Measurements from ENCODE around the gene CRYL1.

CRYL1 gene

GRCh38 chr13:20394169-20394501 is 131.5 kb downstream of the CRYL1 start:
- no peak for DNase-seq

GRCh38 chr13:20393273-20394168 is 132.1 kb downstream of the CRYL1 start:
- no peak for DNase-seq

DNA sequence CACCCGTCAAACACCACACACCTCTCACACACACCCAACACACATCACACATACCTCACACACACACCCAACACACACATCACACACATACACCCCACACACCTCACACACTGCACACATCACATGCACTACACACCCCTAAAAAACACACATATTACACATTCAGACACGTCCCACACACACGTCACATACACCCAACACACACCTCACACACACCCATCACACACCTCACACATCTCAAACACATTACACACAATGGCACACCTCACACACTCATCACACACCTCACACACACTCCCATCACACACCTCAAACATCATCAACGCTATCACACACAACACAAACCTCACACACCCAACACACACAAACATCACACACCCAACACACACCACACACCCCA is 133.1 kb downstream of the CRYL1 start:
- peak; percentile 18 for DNase-seq

DNA sequence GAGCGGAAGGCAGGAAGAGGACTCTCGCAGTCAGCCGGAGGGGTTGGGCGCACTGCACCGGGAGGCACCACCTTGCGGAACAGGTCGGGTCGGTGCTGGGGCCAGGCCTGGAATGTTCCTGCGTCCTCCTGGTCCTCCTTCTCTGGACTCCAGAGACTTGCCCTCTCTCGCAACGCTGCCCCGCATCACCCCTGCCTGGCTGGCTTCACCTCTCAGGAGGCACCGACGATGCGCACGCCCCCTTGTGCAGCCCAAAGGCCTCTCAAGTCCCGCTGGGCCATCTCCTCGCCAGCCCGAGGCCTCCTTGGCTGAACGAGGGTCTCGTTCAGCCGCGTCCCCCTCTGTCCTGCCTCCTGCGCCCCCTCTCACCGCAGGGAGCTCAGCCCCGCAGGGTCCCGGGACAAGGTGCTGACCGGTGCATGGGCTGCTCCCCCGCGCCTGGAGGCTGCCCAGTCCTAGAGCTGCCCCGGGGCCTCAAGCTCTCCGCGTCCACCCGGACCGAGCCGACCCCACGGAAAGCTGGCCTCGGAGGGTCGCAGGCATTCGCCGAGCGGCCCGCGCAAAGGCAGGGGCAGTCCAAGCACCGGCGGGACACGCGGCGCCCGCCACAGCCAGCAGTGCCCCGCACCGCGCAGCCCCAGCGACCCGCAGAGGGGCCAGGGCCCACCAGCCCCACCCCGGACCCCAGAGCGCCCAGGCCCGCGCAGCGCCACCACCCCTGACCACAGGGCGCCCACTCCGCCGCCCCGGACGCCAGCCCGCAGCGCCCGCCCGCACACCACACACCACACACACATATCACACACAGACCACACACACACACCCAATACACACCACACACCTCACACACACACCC is 133.8 kb downstream of the CRYL1 start:
- peak; percentile 82 for DNase-seq

GRCh38 chr13:20390526-20391175 is 135.0 kb downstream of the CRYL1 start:
- DNase-seq = peak; percentile 46

GRCh38 chr13:20389696-20390525 is 135.7 kb downstream of the CRYL1 start:
- peak; percentile 43 for DNase-seq

GRCh38 chr13:20388184-20388583 is 137.5 kb downstream of the CRYL1 start:
- no peak for DNase-seq

GRCh38 chr13:20387441-20387971 is 138.2 kb downstream of the CRYL1 start:
- peak; percentile 40 for DNase-seq

DNA sequence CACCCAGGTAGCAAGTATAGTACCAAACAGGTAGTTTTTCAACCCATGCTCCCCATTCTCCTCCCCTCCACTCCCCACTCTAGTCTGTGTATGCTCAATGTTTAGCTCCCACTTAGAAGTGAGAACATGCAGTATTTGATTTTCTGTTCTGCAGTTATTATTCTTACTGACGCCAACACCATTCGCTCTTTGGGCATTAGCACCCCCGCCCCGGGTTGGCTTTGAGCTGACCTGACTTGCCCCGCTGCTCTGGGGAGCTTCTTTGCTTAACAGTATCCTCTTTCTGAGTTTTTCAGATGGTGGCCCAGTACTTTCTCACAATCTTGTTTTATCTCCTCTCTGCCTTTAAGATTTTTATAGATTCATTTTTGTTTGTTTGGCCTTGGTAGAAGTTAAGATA is 138.7 kb downstream of the CRYL1 start:
- no peak for DNase-seq

- DNase-seq = no peak
Observed at GRCh38 chr13:20383058-20383457, 142.6 kb downstream of the CRYL1 start.

DNA sequence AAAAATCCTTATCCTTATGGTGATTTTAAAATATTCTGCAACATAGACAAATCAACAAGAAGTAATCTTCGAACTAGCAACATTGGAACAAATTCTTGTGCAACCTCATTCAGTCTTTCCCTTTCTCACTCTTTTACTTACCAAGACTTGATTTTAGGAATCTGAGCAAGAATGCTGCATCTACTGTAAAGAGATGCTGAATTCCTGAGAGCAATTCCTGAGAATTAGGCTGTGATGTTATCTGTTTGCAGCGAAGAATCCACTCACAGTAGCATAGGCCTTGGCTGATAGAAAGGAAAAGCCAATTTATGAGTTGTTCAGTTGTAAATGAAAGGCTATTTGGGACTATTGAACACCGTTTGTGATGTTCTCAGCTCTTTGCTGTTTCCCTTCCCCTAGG is 144.3 kb downstream of the CRYL1 start:
- no peak for DNase-seq

DNA sequence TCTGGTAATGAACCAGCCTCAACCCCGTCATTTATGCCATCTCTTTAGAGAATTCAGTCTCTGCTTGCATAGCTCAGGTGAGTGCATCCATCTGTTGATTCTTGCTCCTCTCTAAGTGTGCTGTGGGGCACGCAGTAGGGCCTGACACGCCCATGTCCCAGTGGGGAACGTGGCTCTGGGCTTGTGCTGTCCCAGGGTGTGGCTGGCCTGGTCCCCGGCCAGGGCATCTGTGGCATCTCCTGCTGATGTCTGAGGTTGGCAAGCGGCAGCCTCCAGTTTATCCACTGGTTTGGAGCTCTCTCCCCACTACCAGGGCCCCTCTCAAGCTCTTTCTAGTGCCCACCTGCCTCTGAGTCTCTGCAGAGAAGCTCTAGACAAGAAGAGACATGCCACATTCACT is 146.9 kb downstream of the CRYL1 start:
- DNase-seq = no peak

GRCh38 chr13:20377720-20378119 is 147.9 kb downstream of the CRYL1 start:
- no peak for DNase-seq

- no peak for DNase-seq
Observed at GRCh38 chr13:20375871-20376270, 149.8 kb downstream of the CRYL1 start.

DNA sequence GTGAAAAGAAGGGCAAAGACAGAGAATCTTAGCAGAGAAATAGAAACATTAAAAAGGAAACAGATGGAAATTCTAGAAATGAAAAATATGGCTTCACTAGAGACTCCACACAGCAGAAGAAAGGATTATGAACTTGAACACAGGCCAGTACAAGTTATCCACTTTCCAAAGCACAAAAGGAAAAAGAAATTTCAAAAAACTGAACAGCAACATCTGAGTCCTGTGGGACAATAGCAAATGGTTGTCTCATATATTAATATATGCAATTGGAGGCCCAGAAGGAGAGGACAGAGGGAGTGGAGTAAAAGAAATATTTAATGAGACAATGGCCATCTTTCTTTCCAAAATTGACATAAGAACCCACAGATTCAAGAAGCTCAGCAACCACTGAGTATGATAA is 151.8 kb downstream of the CRYL1 start:
- DNase-seq = no peak

GRCh38 chr13:20371825-20372224 is 153.8 kb downstream of the CRYL1 start:
- no peak for DNase-seq

DNA sequence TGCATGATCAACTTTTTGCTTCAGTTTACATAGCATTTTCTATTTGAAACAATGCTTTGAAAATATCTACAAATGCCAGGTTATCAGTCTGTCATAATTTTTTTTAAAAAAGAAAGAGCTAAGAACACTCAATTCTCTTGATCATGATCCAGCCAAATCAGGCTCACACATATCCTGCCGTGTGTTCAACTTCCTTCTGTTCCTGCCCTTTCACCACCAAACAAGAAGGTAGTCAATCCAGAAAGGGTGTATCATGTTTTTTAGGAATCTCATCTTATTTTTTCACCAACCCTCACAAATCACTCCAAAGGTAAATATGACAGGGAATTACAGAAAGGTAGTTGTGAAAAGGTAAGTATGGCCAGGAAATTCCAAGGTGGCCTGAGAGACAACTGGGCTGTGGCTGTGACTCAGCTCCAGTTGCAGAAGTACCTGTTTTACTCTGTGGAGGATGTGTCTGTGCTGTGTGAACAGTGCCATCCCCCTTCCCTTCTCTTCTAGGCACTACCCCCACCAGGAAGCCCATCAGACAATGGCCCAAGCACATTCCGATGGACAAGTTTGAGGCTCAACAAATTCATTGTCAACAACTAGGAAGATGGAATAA is 154.7 kb downstream of the CRYL1 start:
- peak; percentile 87 for DNase-seq

DNA sequence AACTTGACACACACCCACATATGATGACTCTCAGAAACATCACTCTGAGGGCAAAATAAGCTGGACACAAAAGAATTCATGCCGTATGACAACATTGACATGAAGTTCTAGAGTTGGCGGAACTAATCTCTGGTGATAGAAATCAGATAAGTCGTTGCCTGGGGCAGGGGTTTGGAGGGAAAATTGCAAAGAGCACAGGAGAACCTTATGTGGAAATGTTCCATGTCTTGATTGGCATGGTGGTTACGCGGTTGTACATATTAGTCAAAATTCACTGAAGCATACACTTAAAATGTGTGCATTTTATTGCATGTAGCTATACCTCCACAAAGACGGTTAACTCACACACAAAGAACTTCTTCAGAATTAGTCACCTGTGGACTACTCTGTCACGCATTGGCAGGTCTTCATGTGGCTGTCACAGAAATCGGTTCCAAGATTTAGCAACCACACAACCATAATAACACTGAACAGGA is 155.7 kb downstream of the CRYL1 start:
- DNase-seq = no peak

GRCh38 chr13:20366056-20366455 is 159.6 kb downstream of the CRYL1 start:
- DNase-seq = no peak

DNA sequence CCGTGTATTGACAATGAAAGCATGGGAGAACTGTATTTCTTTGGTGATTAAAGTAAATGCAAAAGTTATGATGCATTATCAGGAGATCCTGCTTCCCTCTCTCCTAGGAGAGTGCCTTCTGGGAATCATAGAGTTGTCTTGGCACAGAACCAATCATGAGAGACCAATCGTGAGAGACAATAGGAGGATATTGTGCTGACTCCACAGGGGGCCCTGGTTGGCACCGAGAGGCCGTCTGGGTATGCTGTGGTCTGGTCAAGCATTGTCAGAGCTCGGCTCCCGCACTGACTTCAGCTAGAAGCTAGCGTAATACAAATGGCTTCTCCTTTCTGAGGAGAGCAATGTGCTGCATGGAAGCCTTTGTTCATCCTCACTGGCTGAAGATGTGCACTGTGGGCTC is 162.1 kb downstream of the CRYL1 start:
- DNase-seq = no peak

GRCh38 chr13:20363172-20363571 is 162.5 kb downstream of the CRYL1 start:
- DNase-seq = no peak
